Activated CD8-positive, alpha-beta T cell treated with anti-CD3 and anti-CD28 coated beads for 36 hours (primary cell): ENCODE measurements around the gene CST9L. TPM values are rescaled to one million over a fixed set of nuclear protein-coding genes. Genes with fewer than 3 reads are reported as not detected.

ENCODE experiments used
- ATAC-seq: fragments of 200-7000 bp; cut with Tn5 transposase; one replicate; pipeline ENCODE4 v1.10.0; 2021; ENCODE audit warnings: mild to moderate bottlenecking, moderate library complexity
- CTCF ChIA-PET: fragments of 350-600 bp; sonication (Branson Sonifier 250); formaldehyde crosslinking; loops from one replicate; lab custom pipeline; 2021; ENCODE audit warnings: antibody characterized with exemption; lab: Charles Lee
- POLR2A ChIA-PET: fragments of 350-600 bp; sonication (Branson Sonifier 250); formaldehyde crosslinking; loops from one replicate; lab custom pipeline; 2021; ENCODE audit warnings: antibody characterized with exemption; lab: Charles Lee
- DNase-seq: peaks from one replicate; pipeline ENCODE4 v3.0.0-alpha.2; 2020
- H3K27ac Mint-ChIP-seq: one replicate; pipeline ENCODE4 v1.8.0; 2021; ENCODE audit warnings: mild to moderate bottlenecking, mixed read lengths
- H3K27me3 Mint-ChIP-seq: one replicate; pipeline ENCODE4 v1.8.0; 2021; ENCODE audit warnings: mixed read lengths
- H3K36me3 Mint-ChIP-seq: one replicate; pipeline ENCODE4 v1.8.0; 2021; ENCODE audit warnings: low read depth, mixed read lengths
- H3K4me1 Mint-ChIP-seq: one replicate; pipeline ENCODE4 v1.8.0; 2021; ENCODE audit warnings: low read depth, mixed read lengths
- H3K4me3 Mint-ChIP-seq: one replicate; pipeline ENCODE4 v1.8.0; 2021; ENCODE audit warnings: mild to moderate bottlenecking, moderate library complexity, mixed read lengths
- H3K9me3 Mint-ChIP-seq: one replicate; pipeline ENCODE4 v1.8.0; 2021; ENCODE audit warnings: mixed read lengths
- intact Hi-C: fragments of 100-400 bp; cut with micrococcal nuclease; formaldehyde crosslinking; loops from one replicate; pipeline ENCODE4 v1.10.0; 2022
- total RNA-seq, 2 experiments: library from RNA; stranded (reverse); gene quantifications; one replicate each; pipeline ENCODE4 v1.2.3, GENCODE V29; 2021
- TF ChIP-seq, protein P1 (sequence below): fragments of 200-600 bp; IDR thresholded peaks from one replicate; pipeline ENCODE4 v1.8.0; 2022; ENCODE audit warnings: antibody characterized with exemption, mild to moderate bottlenecking

CST9L gene
- total RNA-seq, 2 experiments from 2014 or later, result not detected

DNA sequence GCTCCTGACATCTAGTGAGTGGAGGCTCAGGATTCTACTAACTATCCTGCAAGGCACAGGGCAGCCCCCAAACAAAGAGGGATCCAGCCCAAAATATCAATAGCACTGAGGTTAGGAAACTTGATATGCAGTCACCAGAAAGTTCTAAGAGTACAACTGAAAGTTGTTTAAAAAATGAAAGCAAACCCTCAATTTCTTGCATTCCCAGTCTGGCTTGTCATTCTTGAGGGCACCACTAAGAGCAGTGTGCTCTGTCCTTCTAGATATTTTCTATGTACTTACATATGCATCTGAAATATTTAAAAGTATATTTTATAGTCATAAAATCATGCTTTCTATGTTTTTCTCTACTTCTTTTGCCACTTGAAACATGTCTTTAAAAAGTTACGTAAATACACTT is 41.4 kb downstream of the CST9L start:
- ChIA-PET POLR2A (no interaction called here), CTCF (no interaction called here)
- H3K4me1 Mint-ChIP-seq, result peaks cover 12% of the 10 kb centered on the region
- H3K36me3 Mint-ChIP-seq, result peaks cover 2% of the 10 kb centered on the region
- H3K27ac Mint-ChIP-seq, result no peak overlapping the region
- peaks cover 25% of the 10 kb centered on the region for H3K9me3 Mint-ChIP-seq
- DNase-seq (no peak), ATAC-seq (no peak)
- no peaks in the 10 kb centered on the region for H3K27me3 Mint-ChIP-seq
- no peak overlapping the region for H3K4me3 Mint-ChIP-seq
- intact Hi-C loops, result no loop called here
- TF ChIP-seq, protein P1, sequence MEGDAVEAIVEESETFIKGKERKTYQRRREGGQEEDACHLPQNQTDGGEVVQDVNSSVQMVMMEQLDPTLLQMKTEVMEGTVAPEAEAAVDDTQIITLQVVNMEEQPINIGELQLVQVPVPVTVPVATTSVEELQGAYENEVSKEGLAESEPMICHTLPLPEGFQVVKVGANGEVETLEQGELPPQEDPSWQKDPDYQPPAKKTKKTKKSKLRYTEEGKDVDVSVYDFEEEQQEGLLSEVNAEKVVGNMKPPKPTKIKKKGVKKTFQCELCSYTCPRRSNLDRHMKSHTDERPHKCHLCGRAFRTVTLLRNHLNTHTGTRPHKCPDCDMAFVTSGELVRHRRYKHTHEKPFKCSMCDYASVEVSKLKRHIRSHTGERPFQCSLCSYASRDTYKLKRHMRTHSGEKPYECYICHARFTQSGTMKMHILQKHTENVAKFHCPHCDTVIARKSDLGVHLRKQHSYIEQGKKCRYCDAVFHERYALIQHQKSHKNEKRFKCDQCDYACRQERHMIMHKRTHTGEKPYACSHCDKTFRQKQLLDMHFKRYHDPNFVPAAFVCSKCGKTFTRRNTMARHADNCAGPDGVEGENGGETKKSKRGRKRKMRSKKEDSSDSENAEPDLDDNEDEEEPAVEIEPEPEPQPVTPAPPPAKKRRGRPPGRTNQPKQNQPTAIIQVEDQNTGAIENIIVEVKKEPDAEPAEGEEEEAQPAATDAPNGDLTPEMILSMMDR, result no peak

DNA sequence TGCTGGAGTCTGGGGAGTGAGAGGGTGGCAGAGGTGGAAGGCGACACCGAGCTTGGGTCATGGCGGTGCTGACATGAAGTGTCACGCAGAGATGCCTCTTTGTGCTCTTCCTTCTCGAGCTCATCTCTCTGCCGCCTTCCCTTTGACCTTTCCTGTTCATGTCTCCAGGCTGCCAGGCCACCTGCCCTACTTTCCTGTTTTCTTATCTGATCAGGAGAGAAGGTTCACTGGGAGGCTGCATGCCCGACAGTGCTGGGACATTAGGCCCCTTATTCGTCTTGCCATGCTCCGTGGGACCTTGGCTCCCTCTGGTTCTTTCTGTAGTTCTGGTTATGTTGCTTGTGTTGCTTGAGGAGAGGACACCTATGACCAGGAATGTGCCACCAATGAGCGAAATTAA is 44.1 kb downstream of the CST9L start:
- Mint-ChIP-seq H3K9me3 (peaks cover 14% of the 10 kb centered on the region), H3K36me3 (peaks cover 2% of the 10 kb centered on the region), H3K4me3 (no peak overlapping the region), H3K27ac (no peak overlapping the region), H3K27me3 (no peaks in the 10 kb centered on the region), H3K4me1 (peaks cover 3% of the 10 kb centered on the region)
- DNase-seq (no peak), ATAC-seq (no peak)
- ChIA-PET POLR2A (no interaction called here), CTCF (no interaction called here)
- TF ChIP-seq, protein P1, result no peak
- intact Hi-C loops, result no loop called here

DNA sequence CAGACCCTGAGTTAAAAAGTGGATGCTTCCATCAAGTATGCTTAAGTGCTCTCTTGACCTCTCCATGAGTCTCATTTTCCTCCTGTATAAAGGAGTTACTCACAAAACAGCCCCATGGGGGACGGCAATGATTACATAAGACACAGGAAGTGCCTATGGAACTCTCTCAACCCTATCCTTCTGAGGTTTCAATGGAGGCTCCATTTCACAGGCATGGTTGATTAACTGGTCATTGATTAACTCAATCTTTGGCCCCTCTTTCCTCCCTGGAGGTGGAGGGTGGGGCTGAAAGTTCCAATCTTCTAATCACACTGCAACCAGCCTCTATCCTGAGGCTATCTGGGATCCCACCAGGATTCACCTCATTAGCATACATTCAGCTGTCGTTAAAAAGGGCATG is 48.1 kb downstream of the CST9L start:
- POLR2A ChIA-PET, result no interaction called here
- ATAC-seq, result no peak

DNA sequence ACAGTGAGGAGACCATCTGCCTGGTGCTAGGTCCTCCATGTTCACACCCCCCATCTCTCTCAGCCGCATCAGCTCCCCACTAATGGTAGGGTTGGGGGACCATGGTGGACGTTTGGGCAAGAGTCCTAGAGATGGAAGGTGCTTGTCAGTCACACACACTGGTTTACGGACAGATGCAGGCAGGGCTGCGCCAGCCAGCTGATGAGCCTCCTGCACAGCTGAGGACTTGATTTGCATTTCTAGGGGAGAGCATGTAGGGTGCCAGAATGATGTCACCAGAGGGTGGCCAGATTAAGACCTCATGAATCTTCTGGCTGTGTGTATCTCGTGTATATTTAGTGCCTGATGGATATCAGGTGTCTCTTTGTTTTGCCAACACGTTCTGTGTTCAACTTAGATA is 48.7 kb downstream of the CST9L start:
- Mint-ChIP-seq H3K9me3 (no peaks in the 10 kb centered on the region), H3K36me3 (no peaks in the 10 kb centered on the region), H3K4me1 (peaks cover 2% of the 10 kb centered on the region), H3K4me3 (no peak overlapping the region), H3K27me3 (no peaks in the 10 kb centered on the region), H3K27ac (no peak overlapping the region)
- intact Hi-C loops, result no loop called here
- no peak for DNase-seq
- TF ChIP-seq, protein P1, result no peak
- ATAC-seq, result no peak
- ChIA-PET CTCF (no interaction called here), POLR2A (no interaction called here)

More for the DNA sequence above, 48.1 kb downstream of the CST9L start:
- no peak for DNase-seq
- Mint-ChIP-seq H3K9me3 (no peaks in the 10 kb centered on the region), H3K27ac (no peak overlapping the region), H3K36me3 (no peaks in the 10 kb centered on the region), H3K4me1 (peaks cover 2% of the 10 kb centered on the region), H3K4me3 (no peak overlapping the region), H3K27me3 (no peaks in the 10 kb centered on the region)
- intact Hi-C loops, result no loop called here
- TF ChIP-seq, protein P1, result no peak
- CTCF ChIA-PET, result no interaction called here

DNA sequence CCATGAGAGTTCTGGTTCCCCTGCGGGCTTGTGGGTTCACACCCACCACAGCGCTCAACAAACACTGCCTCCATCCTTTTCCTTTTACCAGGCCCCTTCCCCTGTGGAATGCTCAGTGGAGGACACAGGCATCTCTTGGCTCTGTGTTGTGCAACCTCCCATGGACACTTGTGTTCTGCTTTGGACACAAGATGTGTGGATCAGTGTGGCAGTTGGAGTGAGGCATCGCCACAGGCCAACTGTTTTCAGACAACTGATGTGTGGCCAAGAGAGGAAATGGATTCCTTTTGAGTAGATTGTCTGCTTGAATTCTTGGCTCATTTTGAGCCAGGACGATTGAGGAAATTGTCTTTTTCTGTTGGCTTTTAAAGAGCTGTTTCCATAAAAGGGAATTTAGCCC is 50.6 kb downstream of the CST9L start:
- ATAC-seq (no peak), DNase-seq (no peak)
- no peaks in the 10 kb centered on the region for H3K36me3 Mint-ChIP-seq
- ChIA-PET CTCF (no interaction called here), POLR2A (no interaction called here)
- H3K4me1 Mint-ChIP-seq, result peaks cover 2% of the 10 kb centered on the region
- intact Hi-C loops, result no loop called here
- TF ChIP-seq, protein P1, result no peak
- no peaks in the 10 kb centered on the region for H3K27me3 Mint-ChIP-seq
- no peak overlapping the region for H3K27ac Mint-ChIP-seq
- H3K9me3 Mint-ChIP-seq, result no peaks in the 10 kb centered on the region
- H3K4me3 Mint-ChIP-seq, result no peak overlapping the region
